ENCODE data around the gene PIP4K2B.

DNA sequence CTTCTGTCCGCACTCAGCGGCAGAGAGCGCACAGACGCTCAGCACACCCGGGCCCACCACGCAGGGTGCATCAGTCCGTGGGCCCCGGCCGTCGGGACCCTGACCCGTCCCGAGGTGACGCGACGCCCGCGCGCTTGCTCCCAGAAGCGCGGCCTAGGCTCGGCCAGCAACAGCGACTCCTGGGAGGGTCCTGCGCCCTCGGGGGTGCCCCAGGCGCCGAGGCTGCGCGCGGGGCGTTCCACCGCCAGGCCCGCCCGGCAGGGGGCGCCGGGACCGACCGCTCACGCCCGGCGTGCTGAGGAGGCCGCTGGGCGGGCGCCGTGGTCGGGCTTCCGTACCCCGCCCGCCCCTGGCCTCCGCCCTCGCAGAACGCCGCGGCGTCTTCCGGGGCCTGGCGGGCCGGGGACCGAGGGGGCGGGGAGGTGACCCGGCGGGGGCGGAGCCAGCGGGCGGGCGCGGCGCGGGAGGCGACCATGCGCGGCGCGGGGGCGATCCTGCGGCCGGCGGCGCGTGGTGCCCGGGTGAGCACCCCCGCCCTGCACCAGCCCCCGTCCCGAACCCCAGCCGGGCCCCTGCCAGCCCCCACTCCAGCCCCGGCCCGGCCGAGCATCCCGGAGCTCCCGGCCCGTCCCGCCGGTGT, 69.3 kb downstream of the PIP4K2B start, which contains the start of gene CISD3:
- TF ChIP-seq, protein P1, sequence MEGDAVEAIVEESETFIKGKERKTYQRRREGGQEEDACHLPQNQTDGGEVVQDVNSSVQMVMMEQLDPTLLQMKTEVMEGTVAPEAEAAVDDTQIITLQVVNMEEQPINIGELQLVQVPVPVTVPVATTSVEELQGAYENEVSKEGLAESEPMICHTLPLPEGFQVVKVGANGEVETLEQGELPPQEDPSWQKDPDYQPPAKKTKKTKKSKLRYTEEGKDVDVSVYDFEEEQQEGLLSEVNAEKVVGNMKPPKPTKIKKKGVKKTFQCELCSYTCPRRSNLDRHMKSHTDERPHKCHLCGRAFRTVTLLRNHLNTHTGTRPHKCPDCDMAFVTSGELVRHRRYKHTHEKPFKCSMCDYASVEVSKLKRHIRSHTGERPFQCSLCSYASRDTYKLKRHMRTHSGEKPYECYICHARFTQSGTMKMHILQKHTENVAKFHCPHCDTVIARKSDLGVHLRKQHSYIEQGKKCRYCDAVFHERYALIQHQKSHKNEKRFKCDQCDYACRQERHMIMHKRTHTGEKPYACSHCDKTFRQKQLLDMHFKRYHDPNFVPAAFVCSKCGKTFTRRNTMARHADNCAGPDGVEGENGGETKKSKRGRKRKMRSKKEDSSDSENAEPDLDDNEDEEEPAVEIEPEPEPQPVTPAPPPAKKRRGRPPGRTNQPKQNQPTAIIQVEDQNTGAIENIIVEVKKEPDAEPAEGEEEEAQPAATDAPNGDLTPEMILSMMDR (IDR thresholded peaks at IDR 0.05): peak; percentile 30 to 71 (median 37)
- TF ChIP-seq POLR2AphosphoS5 (IDR thresholded peaks at IDR 0.05): peak in 2 of 4 donors; percentile 44 to 55

Measured in sigmoid colon (tissue), 4 donors.